Measurements from ENCODE around the gene ALDH4A1. TPM values are rescaled to one million over a fixed set of nuclear protein-coding genes. Genes with fewer than 3 reads are reported as not detected.
A peak's percentile ranks its signal among the peaks of the same experiment; 100 is the strongest.

Gene ALDH4A1
- total and polyA plus RNA-seq, 9 of the 15 experiments (the other 6 are each of a cell fraction or from before 2014, with no cell fraction given): 0.27 to 31.4 (median 16.6) TPM

DNA sequence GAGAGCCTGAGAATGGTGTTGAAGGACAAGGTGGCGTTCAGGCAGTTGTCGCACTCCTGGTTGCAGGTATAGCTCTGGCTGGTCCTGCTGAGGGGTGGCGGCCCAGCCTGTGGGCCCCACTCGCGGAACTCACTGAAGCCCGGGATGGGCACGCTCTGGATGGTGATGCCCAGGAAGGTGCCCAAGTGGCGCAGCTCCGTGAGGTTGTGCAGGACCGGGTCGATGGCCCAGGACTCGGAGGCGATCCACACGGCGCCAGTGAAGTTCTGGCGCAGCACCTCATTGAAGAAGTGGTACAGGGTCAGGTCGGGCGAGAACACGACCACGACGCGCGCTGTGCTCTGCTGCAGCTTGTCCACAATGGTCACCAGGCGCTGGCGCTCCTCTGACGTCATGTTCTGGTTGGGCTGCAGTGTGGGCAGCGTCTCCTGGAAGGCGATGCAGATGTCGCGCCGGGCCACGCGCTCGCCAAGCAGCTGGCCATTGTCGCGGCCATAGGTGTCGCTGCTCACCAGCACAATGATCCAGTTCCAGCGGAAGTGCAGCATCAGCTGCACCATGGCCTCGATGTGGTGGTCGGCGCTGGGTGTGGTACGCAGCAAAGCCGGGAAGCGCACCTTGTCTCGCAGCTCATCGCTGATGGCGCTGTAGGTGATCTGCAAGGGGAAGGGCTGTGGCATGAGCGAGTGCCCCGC is 47.9 kb downstream of the ALDH4A1 start (continued):
- TF ChIP-seq U2AF1 (optimal IDR thresholded peaks at IDR 0.05; ENCODE audit: low read depth, low read length): no peak
- peak; percentile 73 for TF ChIP-seq ATF1 (CRISPR knock-in tag; IDR thresholded peaks at IDR 0.05)
- TF ChIP-seq ATF1 (tag; IDR thresholded peaks at IDR 0.05): peak; percentile 85
- TF ChIP-seq, protein P1, sequence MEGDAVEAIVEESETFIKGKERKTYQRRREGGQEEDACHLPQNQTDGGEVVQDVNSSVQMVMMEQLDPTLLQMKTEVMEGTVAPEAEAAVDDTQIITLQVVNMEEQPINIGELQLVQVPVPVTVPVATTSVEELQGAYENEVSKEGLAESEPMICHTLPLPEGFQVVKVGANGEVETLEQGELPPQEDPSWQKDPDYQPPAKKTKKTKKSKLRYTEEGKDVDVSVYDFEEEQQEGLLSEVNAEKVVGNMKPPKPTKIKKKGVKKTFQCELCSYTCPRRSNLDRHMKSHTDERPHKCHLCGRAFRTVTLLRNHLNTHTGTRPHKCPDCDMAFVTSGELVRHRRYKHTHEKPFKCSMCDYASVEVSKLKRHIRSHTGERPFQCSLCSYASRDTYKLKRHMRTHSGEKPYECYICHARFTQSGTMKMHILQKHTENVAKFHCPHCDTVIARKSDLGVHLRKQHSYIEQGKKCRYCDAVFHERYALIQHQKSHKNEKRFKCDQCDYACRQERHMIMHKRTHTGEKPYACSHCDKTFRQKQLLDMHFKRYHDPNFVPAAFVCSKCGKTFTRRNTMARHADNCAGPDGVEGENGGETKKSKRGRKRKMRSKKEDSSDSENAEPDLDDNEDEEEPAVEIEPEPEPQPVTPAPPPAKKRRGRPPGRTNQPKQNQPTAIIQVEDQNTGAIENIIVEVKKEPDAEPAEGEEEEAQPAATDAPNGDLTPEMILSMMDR (IDR thresholded peaks at IDR 0.05 in 2 of 3, conservative IDR thresholded peaks at IDR 0.05 in 1 of 3; ENCODE audit: insufficient read depth in 2 of 3, low read depth in 1 of 3, low read length in 3 of 3): peak; percentile 67 to 78 (median 69)
- TF ChIP-seq, protein P2, sequence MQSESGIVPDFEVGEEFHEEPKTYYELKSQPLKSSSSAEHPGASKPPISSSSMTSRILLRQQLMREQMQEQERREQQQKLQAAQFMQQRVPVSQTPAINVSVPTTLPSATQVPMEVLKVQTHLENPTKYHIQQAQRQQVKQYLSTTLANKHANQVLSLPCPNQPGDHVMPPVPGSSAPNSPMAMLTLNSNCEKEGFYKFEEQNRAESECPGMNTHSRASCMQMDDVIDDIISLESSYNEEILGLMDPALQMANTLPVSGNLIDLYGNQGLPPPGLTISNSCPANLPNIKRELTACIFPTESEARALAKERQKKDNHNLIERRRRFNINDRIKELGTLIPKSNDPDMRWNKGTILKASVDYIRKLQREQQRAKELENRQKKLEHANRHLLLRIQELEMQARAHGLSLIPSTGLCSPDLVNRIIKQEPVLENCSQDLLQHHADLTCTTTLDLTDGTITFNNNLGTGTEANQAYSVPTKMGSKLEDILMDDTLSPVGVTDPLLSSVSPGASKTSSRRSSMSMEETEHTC (IDR thresholded peaks at IDR 0.05): no peak
- no peak for TF ChIP-seq HNRNPK (IDR thresholded peaks at IDR 0.05; ENCODE audit: low read depth, low read length, poor library complexity, severe bottlenecking)
- TF ChIP-seq, protein P3, sequence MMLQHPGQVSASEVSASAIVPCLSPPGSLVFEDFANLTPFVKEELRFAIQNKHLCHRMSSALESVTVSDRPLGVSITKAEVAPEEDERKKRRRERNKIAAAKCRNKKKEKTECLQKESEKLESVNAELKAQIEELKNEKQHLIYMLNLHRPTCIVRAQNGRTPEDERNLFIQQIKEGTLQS (IDR thresholded peaks at IDR 0.05): peak; percentile 47; the same call in 1 of the 2 replicates
- TF ChIP-seq, protein P3 (CRISPR knock-in tag; conservative IDR thresholded peaks at IDR 0.05): no peak
- TF ChIP-seq, protein P4, sequence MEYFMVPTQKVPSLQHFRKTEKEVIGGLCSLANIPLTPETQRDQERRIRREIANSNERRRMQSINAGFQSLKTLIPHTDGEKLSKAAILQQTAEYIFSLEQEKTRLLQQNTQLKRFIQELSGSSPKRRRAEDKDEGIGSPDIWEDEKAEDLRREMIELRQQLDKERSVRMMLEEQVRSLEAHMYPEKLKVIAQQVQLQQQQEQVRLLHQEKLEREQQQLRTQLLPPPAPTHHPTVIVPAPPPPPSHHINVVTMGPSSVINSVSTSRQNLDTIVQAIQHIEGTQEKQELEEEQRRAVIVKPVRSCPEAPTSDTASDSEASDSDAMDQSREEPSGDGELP (CRISPR knock-in tag; IDR thresholded peaks at IDR 0.05; ENCODE audit: borderline replicate concordance): peak; percentile 93
- TF ChIP-seq NBN (IDR thresholded peaks at IDR 0.05; ENCODE audit: low read depth): no peak
- TF ChIP-seq ZKSCAN1 (IDR thresholded peaks at IDR 0.05; ENCODE audit: low read depth, low read length): no peak; the same call in 1 of the 2 replicates
- TF ChIP-seq, protein P5, sequence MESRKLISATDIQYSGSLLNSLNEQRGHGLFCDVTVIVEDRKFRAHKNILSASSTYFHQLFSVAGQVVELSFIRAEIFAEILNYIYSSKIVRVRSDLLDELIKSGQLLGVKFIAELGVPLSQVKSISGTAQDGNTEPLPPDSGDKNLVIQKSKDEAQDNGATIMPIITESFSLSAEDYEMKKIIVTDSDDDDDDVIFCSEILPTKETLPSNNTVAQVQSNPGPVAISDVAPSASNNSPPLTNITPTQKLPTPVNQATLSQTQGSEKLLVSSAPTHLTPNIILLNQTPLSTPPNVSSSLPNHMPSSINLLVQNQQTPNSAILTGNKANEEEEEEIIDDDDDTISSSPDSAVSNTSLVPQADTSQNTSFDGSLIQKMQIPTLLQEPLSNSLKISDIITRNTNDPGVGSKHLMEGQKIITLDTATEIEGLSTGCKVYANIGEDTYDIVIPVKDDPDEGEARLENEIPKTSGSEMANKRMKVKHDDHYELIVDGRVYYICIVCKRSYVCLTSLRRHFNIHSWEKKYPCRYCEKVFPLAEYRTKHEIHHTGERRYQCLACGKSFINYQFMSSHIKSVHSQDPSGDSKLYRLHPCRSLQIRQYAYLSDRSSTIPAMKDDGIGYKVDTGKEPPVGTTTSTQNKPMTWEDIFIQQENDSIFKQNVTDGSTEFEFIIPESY (CRISPR knock-in tag; IDR thresholded peaks at IDR 0.05): no peak
- TF ChIP-seq SNRNP70 (optimal IDR thresholded peaks at IDR 0.05; ENCODE audit: low read depth, low read length): no peak
- TF ChIP-seq ZNF253 (CRISPR knock-in tag; conservative IDR thresholded peaks at IDR 0.05): no peak
- TF ChIP-seq ZNF586 (CRISPR knock-in tag; conservative IDR thresholded peaks at IDR 0.05): no peak
- TF ChIP-seq, protein P6, sequence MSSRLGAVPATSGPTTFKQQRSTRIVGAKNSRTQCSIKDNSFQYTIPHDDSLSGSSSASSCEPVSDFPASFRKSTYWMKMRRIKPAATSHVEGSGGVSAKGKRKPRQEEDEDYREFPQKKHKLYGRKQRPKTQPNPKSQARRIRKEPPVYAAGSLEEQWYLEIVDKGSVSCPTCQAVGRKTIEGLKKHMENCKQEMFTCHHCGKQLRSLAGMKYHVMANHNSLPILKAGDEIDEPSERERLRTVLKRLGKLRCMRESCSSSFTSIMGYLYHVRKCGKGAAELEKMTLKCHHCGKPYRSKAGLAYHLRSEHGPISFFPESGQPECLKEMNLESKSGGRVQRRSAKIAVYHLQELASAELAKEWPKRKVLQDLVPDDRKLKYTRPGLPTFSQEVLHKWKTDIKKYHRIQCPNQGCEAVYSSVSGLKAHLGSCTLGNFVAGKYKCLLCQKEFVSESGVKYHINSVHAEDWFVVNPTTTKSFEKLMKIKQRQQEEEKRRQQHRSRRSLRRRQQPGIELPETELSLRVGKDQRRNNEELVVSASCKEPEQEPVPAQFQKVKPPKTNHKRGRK (tag; IDR thresholded peaks at IDR 0.05): no peak
- peak; percentile 63; the same call in 1 of the 2 replicates for TF ChIP-seq CTBP1 (IDR thresholded peaks at IDR 0.05; ENCODE audit: borderline replicate concordance)
- no peak for TF ChIP-seq OTX1 (CRISPR knock-in tag; IDR thresholded peaks at IDR 0.05)
